ENCODE results near the gene PLA2G10. TPM values are rescaled to one million over a fixed set of nuclear protein-coding genes. Genes with fewer than 3 reads are reported as not detected.
"Not testable (repeated sequence)": the region's sequence is repeated elsewhere in the genome, so short reads cannot be mapped to it uniquely, and the experiment has no call there.

The PLA2G10 gene
- not detected in 2 replicates for total RNA-seq (2011; cell fraction: chromatin; rRNA removed; ENCODE audit: low replicate concordance)
- not detected in 2 replicates for total RNA-seq (2011; cell fraction: nucleolus; rRNA removed)
- total RNA-seq (2011; cell fraction: nucleoplasm; rRNA removed): not detected in 2 replicates
- total RNA-seq (2014; rRNA removed): not detected in 2 replicates
- not detected in 2 replicates for total RNA-seq (2014; rRNA removed; fragmentation: Illumina TruSeq; extraction: Trizol)
- total RNA-seq (2015; rRNA removed; fragmentation: Illumina TruSeq; extraction: Trizol): not detected in 2 replicates
- not detected in 2 replicates for total RNA-seq (2021)
- not detected in 2 replicates for polyA plus RNA-seq (2011; rRNA removed)
- polyA plus RNA-seq (2011; cell fraction: cytosol; rRNA removed): not detected in 2 replicates
- not detected in 2 replicates for polyA plus RNA-seq (2011; cell fraction: nucleus; rRNA removed)
- not detected in 2 replicates for polyA plus RNA-seq (2012)
- not detected in 2 replicates for polyA plus RNA-seq (2014; fragmentation: Illumina TruSeq; extraction: Trizol)
- not detected for polyA plus RNA-seq (2014; fragmentation: Nextera tagmentation; extraction: Ambion mirVana)
- polyA plus RNA-seq (2014; rRNA removed): not detected in 2 replicates
- not detected in 2 replicates for polyA minus RNA-seq (2011; rRNA and poly(A)+ RNA removed)
- polyA minus RNA-seq (2011; cell fraction: cytosol; rRNA and poly(A)+ RNA removed): not detected in 2 replicates
- not detected in 2 replicates for polyA minus RNA-seq (2011; cell fraction: nucleus; rRNA and poly(A)+ RNA removed)
- Bru-seq, nascent RNA: not detected
- BruChase-seq, experiment 1, labeled RNA remaining after a 2-hour chase: not detected
- BruChase-seq, experiment 2, labeled RNA remaining after a 6-hour chase: not detected
- long read RNA-seq, experiment 1: 0 reads
- long read RNA-seq, experiment 2: 0 reads
- long read RNA-seq, experiment 3: 0 reads

DNA sequence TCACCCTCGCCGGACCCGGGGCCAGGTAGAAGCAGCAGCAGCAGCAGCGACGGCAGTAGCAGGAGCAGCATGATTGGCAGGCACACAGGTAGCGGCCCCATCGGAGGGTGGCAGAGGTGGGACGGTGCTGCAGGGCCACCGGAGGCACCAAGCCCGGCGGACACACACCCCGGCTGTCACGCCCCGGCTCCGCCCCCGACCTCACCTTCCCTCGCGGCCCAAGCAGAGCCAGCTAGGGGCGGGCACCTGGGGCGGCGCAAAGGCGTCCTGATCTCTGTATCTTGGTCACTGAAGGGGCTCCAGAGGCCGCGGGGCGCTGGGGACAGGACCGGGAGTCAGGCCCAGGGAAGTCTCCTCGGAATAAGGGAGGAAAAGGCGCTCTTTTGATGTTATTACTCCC, at the start of gene PLA2G10:
Gene PLA2G10, minus strand, starts transcription at position 180 of the 400 bp plus-strand sequence. Its CDS starts 79 bp downstream, at position 101.
- in situ Hi-C loops (cut with MboI); DNase-seq (ENCODE audit: extremely low read depth in 1 of 4, low spot score in 3 of 4): not testable (repeated sequence)
- WGBS (ENCODE audit: insufficient coverage, low coverage, missing lambda C conversion rate): no CpG with 5 or more reads among the region's 28 CpGs

DNA sequence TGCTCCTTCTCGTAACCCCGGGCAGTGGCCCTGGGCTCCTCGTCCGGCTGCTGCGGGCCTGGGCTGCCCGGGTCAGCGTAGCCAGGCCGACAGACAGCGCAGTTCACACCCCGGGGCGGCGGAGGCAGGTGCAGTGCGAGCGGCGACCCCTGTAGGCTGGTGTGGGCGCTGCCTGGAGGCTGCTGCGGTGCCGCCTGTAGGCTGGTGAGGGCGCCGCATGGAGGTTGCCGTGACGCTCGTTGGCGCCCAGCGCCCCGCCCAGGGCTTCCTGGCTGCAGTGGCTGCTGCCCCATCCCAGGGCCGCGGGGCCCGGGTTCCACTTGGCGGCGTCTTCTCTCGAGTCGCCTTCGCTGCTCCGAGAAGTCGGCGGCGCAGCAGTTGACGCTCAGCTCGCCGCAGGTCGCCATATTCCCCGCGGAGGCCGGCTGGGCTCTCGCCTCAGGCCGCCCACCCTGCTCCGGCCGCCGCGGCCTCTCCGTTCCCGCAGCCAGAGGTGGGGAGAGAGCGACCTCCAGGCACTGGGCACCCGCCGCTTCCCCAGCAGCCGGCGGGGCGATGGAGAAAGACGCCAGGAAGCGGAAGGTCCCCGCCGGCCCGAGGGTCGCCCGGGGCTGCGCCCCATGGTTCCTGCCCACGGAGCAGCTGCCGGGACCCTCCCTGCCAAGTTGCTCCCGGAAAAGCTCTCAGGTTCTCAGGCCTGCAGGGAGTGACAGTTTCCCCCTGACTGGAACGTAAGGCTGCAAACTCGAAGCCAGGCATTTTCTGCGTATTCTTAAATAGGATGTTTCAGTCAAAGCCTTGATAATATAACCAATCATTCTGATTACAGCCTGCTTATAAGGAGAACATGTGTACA, 48.4 kb upstream of the PLA2G10 start, which contains the start of gene NPIPA2:
Gene NPIPA2, plus strand, starts transcription at position 261 of the 856 bp plus-strand sequence. CDS start 5,533 bp downstream, outside the sequence.
- POLR2A ChIA-PET; H3K27ac ChIP-seq (ENCODE audit: extremely low read depth, low read depth, low read length); intact Hi-C loops (cut with micrococcal nuclease); H2AFZ ChIP-seq (ENCODE audit: low read depth, low read length); H3K4me1 ChIP-seq (replicated peaks in 1 of 2; ENCODE audit: control insufficient read depth in 2 of 2, insufficient read depth in 2 of 2, low read length in 2 of 2); BruUV-seq (replicated peaks); H3K4me2 ChIP-seq (ENCODE audit: insufficient read depth, low read length); H3K27me3 ChIP-seq (ENCODE audit: control insufficient read depth in 2 of 2, insufficient read depth in 2 of 2, low read length in 2 of 2); H3K9ac ChIP-seq (ENCODE audit: insufficient read depth in 1 of 2, low read depth in 2 of 2, low read length in 2 of 2); H3K9me1 ChIP-seq (ENCODE audit: control insufficient read depth, insufficient read depth, low read length); in situ Hi-C loops (cut with MboI); DNase-seq (ENCODE audit: extremely low read depth in 1 of 4, low spot score in 3 of 4); CTCF ChIA-PET (ENCODE audit: low intra/inter-chr PET ratio); H3K4me3 ChIP-seq; H3K79me2 ChIP-seq (ENCODE audit: control insufficient read depth, insufficient read depth, low read length); FAIRE-seq; H3K36me3 ChIP-seq (ENCODE audit: control insufficient read depth, insufficient read depth, low read length); H3K9me3 ChIP-seq (replicated peaks; ENCODE audit: control insufficient read depth, insufficient read depth, low read depth, low read length); H4K20me1 ChIP-seq (replicated peaks; ENCODE audit: control insufficient read depth, insufficient read depth, low read length): not testable (repeated sequence)
- WGBS (ENCODE audit: insufficient coverage, low coverage, missing lambda C conversion rate): no CpG with 5 or more reads among the region's 73 CpGs
- peak; percentile 99 for ATAC-seq

More for the DNA sequence above, at the start of gene PLA2G10:
- H3K9ac ChIP-seq (ENCODE audit: insufficient read depth in 1 of 2, low read depth in 2 of 2, low read length in 2 of 2); POLR2A ChIA-PET; H3K79me2 ChIP-seq (ENCODE audit: control insufficient read depth, insufficient read depth, low read length); ATAC-seq; CTCF ChIA-PET (ENCODE audit: low intra/inter-chr PET ratio); H3K4me1 ChIP-seq (replicated peaks in 1 of 2; ENCODE audit: control insufficient read depth in 2 of 2, insufficient read depth in 2 of 2, low read length in 2 of 2); H2AFZ ChIP-seq (ENCODE audit: low read depth, low read length); H3K9me3 ChIP-seq (replicated peaks; ENCODE audit: control insufficient read depth, insufficient read depth, low read depth, low read length); H3K27me3 ChIP-seq (ENCODE audit: control insufficient read depth in 2 of 2, insufficient read depth in 2 of 2, low read length in 2 of 2); intact Hi-C loops (cut with micrococcal nuclease); H3K27ac ChIP-seq (ENCODE audit: extremely low read depth, low read depth, low read length); H3K4me3 ChIP-seq; H4K20me1 ChIP-seq (replicated peaks; ENCODE audit: control insufficient read depth, insufficient read depth, low read length); BruUV-seq (replicated peaks); H3K4me2 ChIP-seq (ENCODE audit: insufficient read depth, low read length); H3K36me3 ChIP-seq (ENCODE audit: control insufficient read depth, insufficient read depth, low read length); H3K9me1 ChIP-seq (ENCODE audit: control insufficient read depth, insufficient read depth, low read length); FAIRE-seq: not testable (repeated sequence)

DNA sequence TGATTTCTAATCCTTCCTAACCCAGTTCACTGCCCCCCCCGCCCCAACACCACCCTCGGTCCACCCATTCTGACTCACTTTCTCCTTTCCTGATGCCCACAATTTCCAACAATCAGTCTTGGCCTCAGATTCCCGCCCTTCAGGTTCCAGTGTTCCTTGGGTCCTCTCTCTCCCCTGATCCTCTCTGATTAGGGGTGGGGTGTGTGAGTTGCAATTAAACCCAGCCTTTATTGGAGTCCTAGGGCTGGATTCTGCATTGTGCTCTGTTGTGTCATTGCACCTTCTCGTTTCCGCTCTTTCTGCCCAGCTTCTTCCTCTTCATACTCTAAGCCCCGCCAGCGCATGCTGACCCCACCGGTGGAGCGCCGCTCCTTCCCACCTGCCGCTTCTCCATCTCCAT, 47.7 kb upstream of the PLA2G10 start:
- H3K4me1 ChIP-seq (replicated peaks in 1 of 2; ENCODE audit: control insufficient read depth in 2 of 2, insufficient read depth in 2 of 2, low read length in 2 of 2); H3K27me3 ChIP-seq (ENCODE audit: control insufficient read depth in 2 of 2, insufficient read depth in 2 of 2, low read length in 2 of 2); ATAC-seq; H3K4me2 ChIP-seq (ENCODE audit: insufficient read depth, low read length); H3K9me3 ChIP-seq (replicated peaks; ENCODE audit: control insufficient read depth, insufficient read depth, low read depth, low read length); H3K79me2 ChIP-seq (ENCODE audit: control insufficient read depth, insufficient read depth, low read length); H3K36me3 ChIP-seq (ENCODE audit: control insufficient read depth, insufficient read depth, low read length); H4K20me1 ChIP-seq (replicated peaks; ENCODE audit: control insufficient read depth, insufficient read depth, low read length); H2AFZ ChIP-seq (ENCODE audit: low read depth, low read length); in situ Hi-C loops (cut with MboI); H3K9ac ChIP-seq (ENCODE audit: insufficient read depth in 1 of 2, low read depth in 2 of 2, low read length in 2 of 2); POLR2A ChIA-PET; CTCF ChIA-PET (ENCODE audit: low intra/inter-chr PET ratio); H3K9me1 ChIP-seq (ENCODE audit: control insufficient read depth, insufficient read depth, low read length); BruUV-seq (replicated peaks); H3K4me3 ChIP-seq; intact Hi-C loops (cut with micrococcal nuclease); FAIRE-seq; H3K27ac ChIP-seq (ENCODE audit: extremely low read depth, low read depth, low read length); DNase-seq (ENCODE audit: extremely low read depth in 1 of 4, low spot score in 3 of 4): not testable (repeated sequence)
- WGBS (ENCODE audit: insufficient coverage, low coverage, missing lambda C conversion rate): no CpG with 5 or more reads among the region's 11 CpGs
